Neural cell (in vitro differentiated cells): ENCODE data around the gene TEX2. TPM values are rescaled to one million over a fixed set of nuclear protein-coding genes. Genes with fewer than 3 reads are reported as not detected.

Source experiments
- H2AFZ ChIP-seq: fragments of 200-600, 300-800 bp; sonication (generic), shearing (Covaris generic); 2 replicates; pipeline ENCODE4 v1.6.0; 2014; ENCODE audit warnings: low read depth, mild to moderate bottlenecking, antibody characterized with exemption, low read length, moderate library complexity
- H3F3A ChIP-seq: fragments of 200-600 bp; shearing (Covaris generic); 2 replicates; pipeline ENCODE4 v1.6.1; 2016; ENCODE audit warnings: mild to moderate bottlenecking, moderate library complexity, mixed read lengths, antibody characterized with exemption, low read length; ENCODE audit not compliant: insufficient read depth, poor library complexity, severe bottlenecking
- H3K27ac ChIP-seq: fragments of 200-600, 300-800 bp; sonication (generic), shearing (Covaris generic); 2 replicates; pipeline ENCODE4 v1.5.1; 2014; ENCODE audit warnings: mild to moderate bottlenecking, low read length, moderate library complexity
- H3K27me3 ChIP-seq: fragments of 300-800, 200-600 bp; sonication (generic), shearing (Covaris generic); 2 replicates; pipeline ENCODE4 v1.6.0; 2014; ENCODE audit warnings: mild to moderate bottlenecking, low read depth, low read length, moderate library complexity; ENCODE audit not compliant: insufficient read depth
- H3K36me3 ChIP-seq: fragments of 300-800, 200-600 bp; sonication (generic), shearing (Covaris generic); 2 replicates; pipeline ENCODE4 v1.5.1; 2014; ENCODE audit warnings: mild to moderate bottlenecking, antibody characterized with exemption, low read length, moderate library complexity; ENCODE audit not compliant: insufficient read depth
- H3K4me2 ChIP-seq: fragments of 300-800, 200-600 bp; sonication (generic), shearing (Covaris generic); 2 replicates; pipeline ENCODE4 v1.6.0; 2014; ENCODE audit warnings: mild to moderate bottlenecking, low read length
- H3K4me3 ChIP-seq: fragments of 300-800, 200-600 bp; sonication (generic), shearing (Covaris generic); 2 replicates; pipeline ENCODE4 v1.5.1; 2014; ENCODE audit warnings: mild to moderate bottlenecking, low read length, moderate library complexity
- H3K79me2 ChIP-seq: fragments of 200-600 bp; shearing (Covaris generic); replicated peaks from 2 replicates; pipeline ENCODE4 v1.6.0; 2014; ENCODE audit warnings: mild to moderate bottlenecking, low read length, moderate library complexity; ENCODE audit not compliant: insufficient read depth
- H3K9ac ChIP-seq: fragments of 300-800, 200-600 bp; sonication (generic), shearing (Covaris generic); 2 replicates; pipeline ENCODE4 v1.6.1; 2016; ENCODE audit warnings: mild to moderate bottlenecking, low read length, mixed read lengths
- H3K9me2 ChIP-seq: fragments of 200-600 bp; shearing (Covaris generic); 2 replicates; pipeline ENCODE4 v1.6.1; 2016; ENCODE audit warnings: mild to moderate bottlenecking, low read length, mixed read lengths; ENCODE audit not compliant: insufficient read depth
- H3K9me3 ChIP-seq: fragments of 200-600, 300-800 bp; sonication (generic), shearing (Covaris generic); 2 replicates; pipeline ENCODE4 v1.6.1; 2016; ENCODE audit warnings: mild to moderate bottlenecking, mixed run types, low read length, moderate library complexity, mixed read lengths
- H4K20me1 ChIP-seq: fragments of 200-600 bp; shearing (Covaris generic); 2 replicates; pipeline ENCODE4 v1.6.1; 2016; ENCODE audit warnings: mild to moderate bottlenecking, mixed run types; ENCODE audit not compliant: insufficient read depth
- CTCF ChIP-seq: fragments of 450-650 bp; IDR thresholded peaks from 2 replicates; pipeline ENCODE4 v1.5.1; 2014; ENCODE audit warnings: antibody characterized with exemption, mild to moderate bottlenecking, moderate library complexity; ENCODE audit not compliant: poor library complexity, severe bottlenecking
- EP300 ChIP-seq: fragments of 450-650 bp; conservative IDR thresholded peaks from 2 replicates; pipeline ENCODE4 v1.6.1; 2014; ENCODE audit warnings: antibody characterized with exemption, mild to moderate bottlenecking, moderate library complexity; ENCODE audit not compliant: poor library complexity, severe bottlenecking
- EZH2 ChIP-seq: fragments of 200-600, 300-800 bp; shearing (Covaris generic), sonication (generic); IDR thresholded peaks from 2 replicates; pipeline ENCODE4 v1.6.1; 2014; ENCODE audit warnings: antibody characterized with exemption, low read length, borderline replicate concordance, mild to moderate bottlenecking; ENCODE audit not compliant: insufficient read depth, poor library complexity, severe bottlenecking
- MXI1 ChIP-seq: fragments of 450-650 bp; conservative IDR thresholded peaks from 2 replicates; pipeline ENCODE4 v1.6.1; 2014; ENCODE audit warnings: antibody characterized with exemption, mild to moderate bottlenecking; ENCODE audit not compliant: poor library complexity, severe bottlenecking
- POLR2AphosphoS5 ChIP-seq: IDR thresholded peaks from 2 replicates; pipeline ENCODE4 v1.6.1; 2012
- RAD21 ChIP-seq: fragments of 450-650 bp; conservative IDR thresholded peaks from 2 replicates; pipeline ENCODE4 v1.6.1; 2014; ENCODE audit warnings: antibody characterized with exemption, mild to moderate bottlenecking, moderate library complexity
- SMC3 ChIP-seq: fragments of 450-650 bp; conservative IDR thresholded peaks from 2 replicates; pipeline ENCODE4 v1.6.1; 2014; ENCODE audit warnings: antibody characterized with exemption, mild to moderate bottlenecking, moderate library complexity; ENCODE audit not compliant: poor library complexity
- TAF1 ChIP-seq: IDR thresholded peaks from 2 replicates; pipeline ENCODE4 v1.6.1; 2012; ENCODE audit warnings: low read depth
- polyA plus RNA-seq: library from polyadenylated mRNA; depleted of rRNA; stranded (reverse); fragments of >200 nt; gene quantifications from 2 replicates; pipeline ENCODE4 v1.2.3, GENCODE V29; 2014
- TF ChIP-seq, protein P1 (sequence below): IDR thresholded peaks from 2 replicates; pipeline ENCODE4 v1.6.1; 2012; ENCODE audit warnings: borderline replicate concordance

The TEX2 gene
- polyA plus RNA-seq, 1 donor from 2014 or later = 19.7 TPM

DNA sequence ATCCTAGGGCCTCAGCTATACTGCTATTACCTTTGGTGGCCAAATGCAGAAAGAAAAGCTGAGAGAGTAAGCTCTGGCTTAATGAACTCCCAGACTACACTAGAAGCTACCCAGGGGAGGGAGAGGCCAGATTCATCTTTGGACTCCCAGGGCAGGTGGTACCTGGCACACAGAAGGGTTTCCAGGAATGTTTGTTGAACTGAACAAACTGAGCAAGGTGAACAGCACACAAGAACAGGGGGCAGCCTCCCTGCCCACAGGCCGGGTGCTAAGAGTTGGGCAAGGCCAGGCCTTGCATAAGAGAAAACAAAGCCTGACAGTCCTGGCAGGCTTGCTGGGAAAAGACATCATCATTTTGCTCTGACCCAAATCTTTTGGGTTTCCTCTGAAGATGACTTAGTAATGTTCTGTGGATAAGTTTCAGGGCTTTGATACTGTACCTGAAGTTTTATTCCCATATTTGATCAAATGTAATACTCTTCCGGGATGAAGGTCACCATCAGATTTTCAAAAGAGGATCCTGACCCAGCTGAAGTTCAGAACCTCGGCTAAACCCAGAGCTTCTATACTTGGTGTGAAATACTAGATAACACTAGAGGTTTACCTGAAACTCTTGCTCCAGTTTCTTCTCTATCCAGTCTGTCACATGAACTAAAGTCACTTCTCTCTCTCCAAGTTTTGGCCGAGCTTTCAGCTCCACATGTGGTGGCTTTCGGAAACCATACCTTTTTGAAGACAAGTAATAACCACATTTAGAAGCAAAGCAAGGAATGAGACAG lies 112.6 kb downstream of the TEX2 start:
- Histone ChIP-seq H3K4me2 (no peak overlapping the region), H4K20me1 (no peaks in the 10 kb centered on the region), H2AFZ (no peak overlapping the region), H3K9me2 (no peaks in the 10 kb centered on the region), H3K27ac (no peak overlapping the region), H3K79me2 (peaks cover 3% of the 10 kb centered on the region), H3K4me3 (no peak overlapping the region), H3K9ac (no peak overlapping the region), H3F3A (no peaks in the 10 kb centered on the region), H3K9me3 (no peaks in the 10 kb centered on the region), H3K27me3 (no peaks in the 10 kb centered on the region), H3K36me3 (no peaks in the 10 kb centered on the region)
- TF ChIP-seq TAF1 (no peak), CTCF (no peak), EP300 (no peak), MXI1 (no peak), RAD21 (no peak), SMC3 (no peak), POLR2AphosphoS5 (no peak)
- TF ChIP-seq, protein P1, sequence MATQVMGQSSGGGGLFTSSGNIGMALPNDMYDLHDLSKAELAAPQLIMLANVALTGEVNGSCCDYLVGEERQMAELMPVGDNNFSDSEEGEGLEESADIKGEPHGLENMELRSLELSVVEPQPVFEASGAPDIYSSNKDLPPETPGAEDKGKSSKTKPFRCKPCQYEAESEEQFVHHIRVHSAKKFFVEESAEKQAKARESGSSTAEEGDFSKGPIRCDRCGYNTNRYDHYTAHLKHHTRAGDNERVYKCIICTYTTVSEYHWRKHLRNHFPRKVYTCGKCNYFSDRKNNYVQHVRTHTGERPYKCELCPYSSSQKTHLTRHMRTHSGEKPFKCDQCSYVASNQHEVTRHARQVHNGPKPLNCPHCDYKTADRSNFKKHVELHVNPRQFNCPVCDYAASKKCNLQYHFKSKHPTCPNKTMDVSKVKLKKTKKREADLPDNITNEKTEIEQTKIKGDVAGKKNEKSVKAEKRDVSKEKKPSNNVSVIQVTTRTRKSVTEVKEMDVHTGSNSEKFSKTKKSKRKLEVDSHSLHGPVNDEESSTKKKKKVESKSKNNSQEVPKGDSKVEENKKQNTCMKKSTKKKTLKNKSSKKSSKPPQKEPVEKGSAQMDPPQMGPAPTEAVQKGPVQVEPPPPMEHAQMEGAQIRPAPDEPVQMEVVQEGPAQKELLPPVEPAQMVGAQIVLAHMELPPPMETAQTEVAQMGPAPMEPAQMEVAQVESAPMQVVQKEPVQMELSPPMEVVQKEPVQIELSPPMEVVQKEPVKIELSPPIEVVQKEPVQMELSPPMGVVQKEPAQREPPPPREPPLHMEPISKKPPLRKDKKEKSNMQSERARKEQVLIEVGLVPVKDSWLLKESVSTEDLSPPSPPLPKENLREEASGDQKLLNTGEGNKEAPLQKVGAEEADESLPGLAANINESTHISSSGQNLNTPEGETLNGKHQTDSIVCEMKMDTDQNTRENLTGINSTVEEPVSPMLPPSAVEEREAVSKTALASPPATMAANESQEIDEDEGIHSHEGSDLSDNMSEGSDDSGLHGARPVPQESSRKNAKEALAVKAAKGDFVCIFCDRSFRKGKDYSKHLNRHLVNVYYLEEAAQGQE = no peak

- no peak overlapping the region for H3K4me3 ChIP-seq
- no peaks in the 10 kb centered on the region for H3K27me3 ChIP-seq
- H3K36me3 ChIP-seq = no peaks in the 10 kb centered on the region
- H3K9ac ChIP-seq = no peak overlapping the region
- H3K9me2 ChIP-seq = no peaks in the 10 kb centered on the region
- no peak overlapping the region for H3K27ac ChIP-seq
- no peaks in the 10 kb centered on the region for H3F3A ChIP-seq
- TF ChIP-seq, protein P1 = no peak
- TF ChIP-seq MXI1 = no peak
- no peak for TF ChIP-seq CTCF
- no peak for TF ChIP-seq SMC3
- TF ChIP-seq RAD21 = no peak
- TF ChIP-seq POLR2AphosphoS5 = no peak
- TF ChIP-seq EZH2 = no peak
- TF ChIP-seq TAF1 = no peak
- no peak for TF ChIP-seq EP300
- H3K79me2 ChIP-seq = peaks cover 3% of the 10 kb centered on the region
- no peaks in the 10 kb centered on the region for H3K9me3 ChIP-seq
- no peak overlapping the region for H2AFZ ChIP-seq
- no peaks in the 10 kb centered on the region for H4K20me1 ChIP-seq
- no peak overlapping the region for H3K4me2 ChIP-seq
These were observed 113.9 kb downstream of the TEX2 start for GRCh38 chr17:64149196-64149595.
